Activated gamma-delta T cell (primary cell): ENCODE data around the gene LMTK2.

Experiments
- DNase-seq: peaks from one replicate; lab custom pipeline; 2025; lab: John Stamatoyannopoulos, UW

The LMTK2 gene

GRCh38 chr7:98137134-98137825 lies 30.6 kb downstream of the LMTK2 start:
- no peak for DNase-seq

GRCh38 chr7:98137826-98138151 lies 31.1 kb downstream of the LMTK2 start:
- DNase-seq = no peak

DNA sequence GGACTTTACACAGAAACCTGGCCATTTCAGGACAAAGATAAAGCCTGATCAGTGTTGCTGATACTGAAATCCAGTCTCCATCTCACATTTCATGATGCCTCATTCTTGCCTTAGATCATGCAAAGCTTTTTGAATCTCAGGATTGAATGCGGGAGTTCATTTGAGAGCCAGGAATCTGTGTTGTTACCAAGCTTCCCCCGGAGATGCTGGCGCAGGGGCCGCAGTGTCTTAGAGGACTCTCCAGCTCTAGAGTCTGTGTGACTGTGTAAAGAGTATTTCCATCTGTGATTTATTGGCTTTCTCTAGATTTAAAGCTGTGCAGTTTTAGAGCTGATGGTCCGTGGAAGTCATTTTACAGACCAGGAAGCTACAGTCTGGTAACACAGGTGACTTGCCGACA lies 32.0 kb downstream of the LMTK2 start:
- no peak for DNase-seq

- DNase-seq = no peak
Observed at GRCh38 chr7:98142658-98143057, 36.0 kb downstream of the LMTK2 start.

- no peak for DNase-seq
Observed at GRCh38 chr7:98148607-98149006, 41.9 kb downstream of the LMTK2 start.

GRCh38 chr7:98149116-98149692 lies 42.5 kb downstream of the LMTK2 start:
- no peak for DNase-seq

DNA sequence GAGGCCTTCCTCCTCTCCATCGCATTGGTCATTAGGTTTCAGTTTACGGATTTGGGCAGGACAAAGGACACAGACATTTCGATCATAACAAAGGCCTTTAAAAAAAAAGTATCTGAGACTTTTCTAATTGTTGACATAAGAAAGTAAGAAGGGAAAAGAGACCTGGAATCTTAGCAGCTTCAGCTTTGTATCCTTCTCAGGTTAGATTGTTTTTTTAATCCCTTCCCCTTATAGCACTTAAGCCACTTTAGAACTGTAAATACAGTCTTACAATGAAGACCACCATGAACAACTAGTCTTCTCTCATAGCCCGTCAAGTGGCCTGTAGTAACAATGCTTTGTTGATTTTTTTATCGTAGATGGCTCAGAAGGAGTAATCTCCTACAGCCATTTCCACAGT lies 45.2 kb downstream of the LMTK2 start:
- no peak for DNase-seq

DNA sequence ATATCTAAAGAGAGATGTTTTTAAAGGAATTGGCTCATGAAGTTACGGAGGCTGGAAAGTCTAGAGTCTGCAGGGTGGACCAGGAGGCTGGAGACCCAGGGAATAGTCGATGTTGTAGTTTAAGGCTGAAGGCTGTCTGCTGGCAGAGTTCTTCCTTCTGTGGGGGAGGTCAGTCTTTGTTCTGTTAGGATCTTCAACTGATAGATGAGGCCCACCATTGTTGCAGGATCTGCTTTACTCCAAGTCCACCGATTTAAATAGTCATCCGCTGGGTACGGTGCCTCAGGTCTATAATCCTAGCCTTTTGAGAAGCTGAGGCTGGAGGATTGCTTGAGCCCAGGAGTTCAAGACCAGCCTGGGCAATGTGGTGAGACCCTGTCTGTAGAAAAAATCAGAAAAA lies 50.0 kb downstream of the LMTK2 start:
- no peak for DNase-seq

- no peak for DNase-seq
Observed at GRCh38 chr7:98157761-98158160, 51.1 kb downstream of the LMTK2 start.

GRCh38 chr7:98162758-98163157 lies 56.1 kb downstream of the LMTK2 start:
- DNase-seq = no peak

GRCh38 chr7:98163269-98163668 lies 56.6 kb downstream of the LMTK2 start:
- no peak for DNase-seq

DNA sequence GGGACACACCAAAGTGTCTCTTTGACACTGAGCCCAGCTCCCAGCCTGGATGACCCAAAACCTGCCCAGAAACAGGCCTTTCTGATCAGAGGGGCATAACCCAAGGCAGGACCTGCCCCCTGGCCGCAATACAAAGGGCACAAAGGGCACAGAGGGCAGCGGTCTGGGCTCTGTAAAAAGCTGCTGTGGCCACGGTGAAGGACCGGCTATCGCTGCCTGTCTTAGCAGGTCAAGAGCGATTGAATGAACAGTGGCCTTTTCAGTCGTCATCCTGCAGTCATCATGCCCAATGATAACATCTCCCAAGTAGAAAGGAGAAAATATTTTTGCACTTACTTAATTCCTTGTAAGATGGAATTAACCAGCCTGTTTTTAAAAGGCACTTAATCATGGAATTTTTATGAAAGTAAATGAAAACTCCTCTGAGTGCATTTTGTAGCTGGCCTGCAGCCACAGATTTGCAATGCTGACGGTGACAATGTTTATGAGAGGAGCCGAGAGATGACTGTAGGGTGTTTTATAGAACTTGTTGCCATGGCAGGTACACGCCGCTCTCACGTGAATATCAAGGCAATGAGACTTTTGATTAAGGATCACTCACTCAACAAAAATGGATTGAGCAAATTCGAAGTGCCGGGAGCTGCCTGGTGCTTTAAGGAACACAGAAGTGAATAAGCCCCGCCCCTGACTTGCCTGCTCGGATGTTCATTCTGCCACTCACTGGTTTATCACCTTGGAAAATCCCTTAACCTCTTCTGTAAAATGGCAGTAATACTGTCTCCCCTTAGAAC lies 57.2 kb downstream of the LMTK2 start:
- DNase-seq = no peak

GRCh38 chr7:98165827-98166667 lies 59.4 kb downstream of the LMTK2 start:
- DNase-seq = no peak

GRCh38 chr7:98166668-98166970 lies 60.0 kb downstream of the LMTK2 start:
- no peak for DNase-seq

GRCh38 chr7:98167653-98168052 lies 61.0 kb downstream of the LMTK2 start:
- no peak for DNase-seq

GRCh38 chr7:98168181-98168903 lies 61.7 kb downstream of the LMTK2 start:
- DNase-seq = no peak

DNA sequence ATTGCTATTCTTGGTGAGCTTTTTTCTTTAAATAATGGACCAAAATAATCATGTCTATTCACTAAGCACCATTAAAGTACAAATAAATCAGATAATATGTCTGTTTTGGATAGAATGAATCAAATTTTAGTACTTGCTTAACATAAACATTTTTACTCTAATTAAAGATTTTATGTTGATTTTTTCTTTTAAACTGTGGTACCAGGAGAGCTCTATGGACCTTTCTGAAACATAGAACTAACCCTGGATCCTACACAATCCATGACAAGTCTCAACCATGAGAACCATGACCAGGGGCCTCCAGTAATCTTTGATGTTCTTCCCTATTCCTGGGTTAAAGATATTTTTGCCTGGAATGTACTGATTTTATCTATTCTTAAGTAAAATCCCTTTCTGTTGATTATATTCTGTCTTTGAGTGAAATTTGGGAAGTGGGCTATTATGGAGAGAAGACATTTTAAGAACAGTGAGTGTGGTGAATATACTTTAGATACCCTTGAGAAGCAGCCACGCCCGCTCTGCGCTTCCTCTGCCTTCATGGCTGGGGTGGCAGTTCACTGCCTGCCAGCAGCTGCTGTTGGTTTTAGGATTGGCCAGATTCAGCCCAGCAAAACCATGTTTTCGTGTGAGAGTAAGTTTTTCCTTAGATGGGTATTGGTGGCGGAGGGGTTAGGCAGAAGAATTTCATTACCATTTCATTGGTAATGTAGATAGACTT lies 62.4 kb downstream of the LMTK2 start:
- DNase-seq = no peak

- DNase-seq = no peak
Observed at GRCh38 chr7:98170966-98171365, 64.3 kb downstream of the LMTK2 start.

- no peak for DNase-seq
Observed at GRCh38 chr7:98171449-98171848, 64.8 kb downstream of the LMTK2 start.

DNA sequence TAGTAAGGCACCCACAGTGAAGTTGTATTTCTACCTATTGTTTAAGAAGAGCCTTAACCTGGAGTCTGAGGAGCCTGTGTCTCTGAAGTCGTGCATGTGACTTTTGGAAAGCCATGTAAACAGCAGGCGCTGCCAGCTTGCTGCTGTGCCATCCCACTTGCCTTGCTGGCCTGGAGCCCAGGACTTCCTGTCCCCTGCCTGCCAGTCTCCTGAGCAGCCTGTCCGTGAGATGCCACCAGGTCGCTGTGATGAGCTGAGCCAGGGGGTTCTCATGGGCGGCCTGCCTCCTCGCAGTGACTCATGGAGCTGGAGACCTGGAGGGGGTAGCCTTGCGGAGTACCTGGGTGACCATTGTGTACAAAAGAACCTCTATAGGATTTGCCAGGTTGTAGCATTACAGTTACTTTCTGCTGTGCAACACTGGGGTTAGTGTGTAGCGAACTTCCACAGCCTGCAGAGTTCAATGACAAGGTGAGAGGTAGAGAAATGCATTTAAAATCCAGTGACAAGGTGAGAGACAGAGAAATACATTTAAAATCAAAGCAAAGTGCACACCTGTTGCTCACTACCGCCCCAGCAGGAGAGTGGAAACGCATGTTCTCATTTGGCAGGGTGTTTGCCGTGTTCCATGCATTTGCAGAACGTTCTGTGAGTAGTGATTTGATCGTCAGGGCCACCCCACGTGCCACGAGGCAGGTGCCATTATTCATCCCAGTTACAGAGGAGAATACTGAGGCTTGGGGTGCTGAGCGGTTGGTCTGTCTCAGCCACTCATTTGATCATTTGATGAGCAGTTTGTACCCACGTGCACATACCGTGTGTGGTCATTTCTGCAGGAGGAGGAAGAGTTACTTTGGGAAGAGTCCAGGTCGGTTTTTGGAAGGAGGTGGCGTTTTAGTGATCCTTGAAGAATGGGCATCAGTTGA lies 67.9 kb downstream of the LMTK2 start:
- no peak for DNase-seq
